A204.1 (cell line): ENCODE data around the gene WHRN.

Experiments
- FAIRE-seq: peaks from 2 replicates; lab custom pipeline; 2012; peaks lifted over from hg19 to GRCh38; lab: Jason Lieb, UNC

WHRN gene

GRCh38 chr9:114513959-114514267 is 8.6 kb upstream of the WHRN start:
- FAIRE-seq = no peak

GRCh38 chr9:114513055-114513958 is 8.0 kb upstream of the WHRN start:
- FAIRE-seq = no peak

- no peak for FAIRE-seq
Observed at GRCh38 chr9:114511978-114512874, 7.0 kb upstream of the WHRN start.

- FAIRE-seq = no peak
Observed at GRCh38 chr9:114507726-114508125, 2.5 kb upstream of the WHRN start.

- FAIRE-seq = no peak
Observed at GRCh38 chr9:114506082-114506390, 763 bp upstream of the WHRN start.

- FAIRE-seq = no peak
Observed at GRCh38 chr9:114504341-114505186, 709 bp downstream of the WHRN start.

GRCh38 chr9:114503522-114504340 is 1.5 kb downstream of the WHRN start:
- no peak for FAIRE-seq

GRCh38 chr9:114503009-114503408 is 2.3 kb downstream of the WHRN start:
- FAIRE-seq = no peak

GRCh38 chr9:114501796-114502682 is 3.2 kb downstream of the WHRN start:
- no peak for FAIRE-seq

- no peak for FAIRE-seq
Observed at GRCh38 chr9:114500697-114501292, 4.5 kb downstream of the WHRN start.

- FAIRE-seq = no peak
Observed at GRCh38 chr9:114499941-114500696, 5.2 kb downstream of the WHRN start.

GRCh38 chr9:114499528-114499927 is 5.7 kb downstream of the WHRN start:
- FAIRE-seq = no peak

- FAIRE-seq = no peak
Observed at GRCh38 chr9:114497727-114498382, 7.4 kb downstream of the WHRN start.

GRCh38 chr9:114497236-114497635 is 8.0 kb downstream of the WHRN start:
- FAIRE-seq = no peak

GRCh38 chr9:114496011-114496410 is 9.3 kb downstream of the WHRN start:
- no peak for FAIRE-seq

- FAIRE-seq = no peak
Observed at GRCh38 chr9:114494776-114495569, 10.3 kb downstream of the WHRN start.

- FAIRE-seq = no peak
Observed at GRCh38 chr9:114493521-114494184, 11.6 kb downstream of the WHRN start.

- no peak for FAIRE-seq
Observed at GRCh38 chr9:114492991-114493390, 12.3 kb downstream of the WHRN start.
